ENCODE results near the gene CLCN7. TPM values are rescaled to one million over a fixed set of nuclear protein-coding genes. Genes with fewer than 3 reads are reported as not detected.
A peak's percentile ranks its signal among the peaks of the same experiment; 100 is the strongest.

Gene CLCN7
- total RNA-seq, 6 donors from 2014 or later, result 78.0 to 463 (median 147) TPM

- H3K27ac ChIP-seq, result no peak overlapping the region
- 81 to 91% methylated on average over 45 to 48 of the region's 53 CpGs for WGBS, 2 donors
- H3K4me3 ChIP-seq, result peak overlapping the region in 1 of 4 donors; percentile 36
- no peaks in the 10 kb centered on the region for H3K9me3 ChIP-seq
- no peak for TF ChIP-seq EP300 (IDR thresholded peaks at IDR 0.05)
- TF ChIP-seq POLR2AphosphoS5 (IDR thresholded peaks at IDR 0.05), result no peak
- no peak for TF ChIP-seq CTCF (IDR thresholded peaks at IDR 0.05)
- TF ChIP-seq POLR2A (IDR thresholded peaks at IDR 0.05), result no peak
- peaks cover 0 to 5% (median 0%) of the 10 kb centered on the region in 4 donors for H3K27me3 ChIP-seq
- DNase-seq, result peak in 1 of 2 donors; percentile 79
- ATAC-seq (ENCODE audit: low FRiP score in 2 of 2), result no peak
- H3K36me3 ChIP-seq, result no peaks in the 10 kb centered on the region
- peaks cover 0 to 8% (median 2%) of the 10 kb centered on the region in 4 donors for H3K4me1 ChIP-seq
These were observed 47.1 kb downstream of the CLCN7 start for GRCh38 chr16:1427473-1428461.

- Histone ChIP-seq H3K27me3 (peaks cover 0 to 5% (median 0%) of the 10 kb centered on the region in 4 donors), H3K4me3 (no peak overlapping the region), H3K36me3 (no peaks in the 10 kb centered on the region), H3K9me3 (no peaks in the 10 kb centered on the region), H3K27ac (no peak overlapping the region), H3K4me1 (peaks cover 0 to 10% (median 2%) of the 10 kb centered on the region in 4 donors)
- 84% methylated on average over 18 to 40 of the region's 42 CpGs for WGBS, 2 donors
- no peak for ATAC-seq (ENCODE audit: low FRiP score in 2 of 2)
- TF ChIP-seq CTCF (IDR thresholded peaks at IDR 0.05), result no peak
- no peak for TF ChIP-seq POLR2AphosphoS5 (IDR thresholded peaks at IDR 0.05)
- TF ChIP-seq POLR2A (IDR thresholded peaks at IDR 0.05), result no peak
- no peak for TF ChIP-seq EP300 (IDR thresholded peaks at IDR 0.05)
- DNase-seq, result peak in 1 of 2 donors; percentile 77
These were observed 47.9 kb downstream of the CLCN7 start for GRCh38 chr16:1426734-1427471.

- Histone ChIP-seq H3K4me1 (peaks cover 6 to 18% (median 9%) of the 10 kb centered on the region in 4 donors), H3K9me3 (no peaks in the 10 kb centered on the region), H3K4me3 (no peak overlapping the region), H3K27me3 (peaks cover 0 to 5% (median 0%) of the 10 kb centered on the region in 4 donors), H3K27ac (no peak overlapping the region), H3K36me3 (no peaks in the 10 kb centered on the region)
- no peak for TF ChIP-seq CTCF (IDR thresholded peaks at IDR 0.05)
- ATAC-seq (ENCODE audit: low FRiP score in 2 of 2) (no peak), DNase-seq (peak in 1 of 2 donors; percentile 65)
- 83 to 89% methylated on average over 4 to 16 of the region's 16 CpGs for WGBS, 2 donors
These were observed 49.0 kb downstream of the CLCN7 start for GRCh38 chr16:1425616-1426370.

GRCh38 chr16:1424028-1424427 is 50.8 kb downstream of the CLCN7 start:
- Histone ChIP-seq H3K27me3 (peaks cover 0 to 5% (median 0%) of the 10 kb centered on the region in 4 donors), H3K27ac (no peak overlapping the region), H3K36me3 (no peaks in the 10 kb centered on the region), H3K9me3 (no peaks in the 10 kb centered on the region), H3K4me3 (no peak overlapping the region), H3K4me1 (peaks cover 17 to 30% (median 18%) of the 10 kb centered on the region in 4 donors)
- WGBS, 2 donors, result 92 to 98% methylated on average over 12 of the region's 12 CpGs
- TF ChIP-seq CTCF (IDR thresholded peaks at IDR 0.05), result no peak
- TF ChIP-seq POLR2AphosphoS5 (IDR thresholded peaks at IDR 0.05), result no peak
- TF ChIP-seq POLR2A (IDR thresholded peaks at IDR 0.05), result no peak
- no peak for TF ChIP-seq EP300 (IDR thresholded peaks at IDR 0.05)
- ATAC-seq (ENCODE audit: low FRiP score in 2 of 2) (no peak), DNase-seq (no peak)

Data from upper lobe of left lung (tissue), 6 donors.